C4-2B (cell line): ENCODE results near the gene CBX2.

Experiments
- ZFX ChIP-seq: fragments of 450-650 bp; IDR thresholded peaks from 2 replicates; pipeline ENCODE4 v1.6.1; 2017
- TF ChIP-seq, protein P1 (sequence below): fragments of 450-650 bp; conservative IDR thresholded peaks from 2 replicates; pipeline ENCODE4 v1.5.1; 2017; ENCODE audit warnings: mild to moderate bottlenecking

DNA sequence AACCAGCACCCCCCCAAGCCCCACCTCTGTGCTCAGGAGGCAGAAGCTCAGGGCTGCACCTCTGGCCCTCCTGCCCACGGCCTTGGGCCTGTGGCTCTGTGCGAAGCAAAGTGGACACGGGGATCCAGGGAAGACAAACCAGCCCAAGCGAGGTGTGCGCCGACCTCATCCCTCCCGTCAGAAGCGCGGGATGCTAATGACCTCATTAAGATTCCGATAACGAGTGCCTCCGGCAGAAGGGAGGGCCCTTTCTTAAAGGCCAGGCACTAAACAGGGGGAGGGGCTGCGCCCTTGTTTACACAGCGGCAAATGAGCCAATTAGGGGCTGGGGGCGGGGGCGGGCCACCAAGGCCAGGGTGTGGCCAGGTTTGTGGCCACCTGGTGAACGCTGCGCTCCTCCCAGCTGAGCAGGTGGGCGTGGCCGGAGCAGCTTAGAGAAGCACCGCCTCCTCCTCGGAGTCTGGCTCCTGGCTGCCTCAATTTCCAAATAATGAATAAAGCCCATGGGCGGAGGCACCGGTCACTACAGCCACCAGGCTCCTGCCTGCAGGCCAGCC, 58.1 kb downstream of the CBX2 start:
- TF ChIP-seq, protein P1, sequence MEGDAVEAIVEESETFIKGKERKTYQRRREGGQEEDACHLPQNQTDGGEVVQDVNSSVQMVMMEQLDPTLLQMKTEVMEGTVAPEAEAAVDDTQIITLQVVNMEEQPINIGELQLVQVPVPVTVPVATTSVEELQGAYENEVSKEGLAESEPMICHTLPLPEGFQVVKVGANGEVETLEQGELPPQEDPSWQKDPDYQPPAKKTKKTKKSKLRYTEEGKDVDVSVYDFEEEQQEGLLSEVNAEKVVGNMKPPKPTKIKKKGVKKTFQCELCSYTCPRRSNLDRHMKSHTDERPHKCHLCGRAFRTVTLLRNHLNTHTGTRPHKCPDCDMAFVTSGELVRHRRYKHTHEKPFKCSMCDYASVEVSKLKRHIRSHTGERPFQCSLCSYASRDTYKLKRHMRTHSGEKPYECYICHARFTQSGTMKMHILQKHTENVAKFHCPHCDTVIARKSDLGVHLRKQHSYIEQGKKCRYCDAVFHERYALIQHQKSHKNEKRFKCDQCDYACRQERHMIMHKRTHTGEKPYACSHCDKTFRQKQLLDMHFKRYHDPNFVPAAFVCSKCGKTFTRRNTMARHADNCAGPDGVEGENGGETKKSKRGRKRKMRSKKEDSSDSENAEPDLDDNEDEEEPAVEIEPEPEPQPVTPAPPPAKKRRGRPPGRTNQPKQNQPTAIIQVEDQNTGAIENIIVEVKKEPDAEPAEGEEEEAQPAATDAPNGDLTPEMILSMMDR: no peak
- TF ChIP-seq ZFX: no peak
